Effector memory CD8-positive, alpha-beta T cell (primary cell): ENCODE measurements around the gene MKNK2.

ENCODE experiments used
- ATAC-seq: fragments of 150-1000 bp; cut with Tn5 transposase; replicated peaks from 2 replicates; pipeline ENCODE4 v1.10.0; 2021; ENCODE audit warnings: mild to moderate bottlenecking, moderate library complexity
- DNase-seq, 3 experiments: peaks; one replicate each; pipeline ENCODE4 v3.0.0; 2021
- H3K27ac Mint-ChIP-seq, 2 donors: one replicate each; pipeline ENCODE4 v1.8.0; 2022; ENCODE audit warnings: mild to moderate bottlenecking in 2 of 2, mixed read lengths in 2 of 2, moderate library complexity in 2 of 2
- H3K27me3 Mint-ChIP-seq, 2 donors: one replicate each; pipeline ENCODE4 v1.8.0; 2022; ENCODE audit warnings: mixed read lengths in 2 of 2
- H3K36me3 Mint-ChIP-seq: one replicate; pipeline ENCODE4 v1.8.0; 2022; ENCODE audit warnings: mild to moderate bottlenecking, moderate library complexity, mixed read lengths; ENCODE audit not compliant: insufficient read depth
- H3K4me1 Mint-ChIP-seq, 2 donors: one replicate each; pipeline ENCODE4 v1.8.0; 2022; ENCODE audit warnings: low read depth in 2 of 2, mixed read lengths in 2 of 2
- H3K4me3 Mint-ChIP-seq, 2 donors: one replicate each; pipeline ENCODE4 v1.8.0; 2022; ENCODE audit warnings: mild to moderate bottlenecking in 2 of 2, mixed read lengths in 2 of 2, moderate library complexity in 2 of 2
- H3K9me3 Mint-ChIP-seq, 2 donors: one replicate each; pipeline ENCODE4 v1.8.0; 2022; ENCODE audit warnings: mixed read lengths in 2 of 2

The MKNK2 gene

DNA sequence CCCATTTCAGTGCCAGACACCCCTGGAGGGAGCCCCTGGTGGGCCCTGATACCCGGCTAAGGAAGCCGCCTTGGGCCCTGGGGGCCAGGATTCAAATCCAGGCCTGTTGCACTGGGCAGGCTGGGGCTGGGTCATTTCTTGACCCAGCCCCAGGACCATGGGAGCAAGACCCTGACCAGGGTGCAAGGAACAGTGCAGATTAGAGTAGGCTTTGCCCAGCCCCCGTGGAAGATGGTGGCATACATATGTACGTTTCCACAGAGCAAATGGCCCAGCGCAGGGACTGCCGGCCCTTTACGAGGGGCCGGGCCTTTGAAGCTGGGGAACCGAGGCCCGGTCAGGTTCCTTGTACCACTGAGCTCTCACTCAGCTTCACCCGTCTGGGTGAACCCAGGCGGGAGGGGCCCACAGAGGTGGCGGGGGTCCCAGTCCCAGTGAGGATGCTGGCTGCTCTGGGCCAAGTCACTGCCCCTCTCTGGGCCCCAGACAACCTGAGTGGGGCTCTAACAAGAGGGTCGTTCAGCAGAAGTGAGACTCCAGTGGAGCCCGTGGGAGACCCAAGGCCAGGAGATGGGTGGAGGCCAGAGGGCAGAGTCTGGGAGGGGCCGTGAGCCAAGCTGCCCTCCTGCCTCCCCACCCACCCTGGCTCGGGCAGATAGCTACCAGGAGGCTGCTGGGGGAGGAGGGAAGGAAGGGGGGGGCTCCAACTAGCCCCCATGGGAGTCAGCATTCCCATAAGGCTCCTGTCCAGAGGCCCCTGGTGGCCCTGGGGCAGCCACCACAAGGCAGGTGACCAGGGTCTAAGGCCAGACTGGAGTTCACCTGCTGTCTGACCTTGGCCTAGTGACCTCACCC lies 2.7 kb downstream of the MKNK2 start:
- peak overlapping the region; percentile 87 to 96 for H3K27ac Mint-ChIP-seq

DNA sequence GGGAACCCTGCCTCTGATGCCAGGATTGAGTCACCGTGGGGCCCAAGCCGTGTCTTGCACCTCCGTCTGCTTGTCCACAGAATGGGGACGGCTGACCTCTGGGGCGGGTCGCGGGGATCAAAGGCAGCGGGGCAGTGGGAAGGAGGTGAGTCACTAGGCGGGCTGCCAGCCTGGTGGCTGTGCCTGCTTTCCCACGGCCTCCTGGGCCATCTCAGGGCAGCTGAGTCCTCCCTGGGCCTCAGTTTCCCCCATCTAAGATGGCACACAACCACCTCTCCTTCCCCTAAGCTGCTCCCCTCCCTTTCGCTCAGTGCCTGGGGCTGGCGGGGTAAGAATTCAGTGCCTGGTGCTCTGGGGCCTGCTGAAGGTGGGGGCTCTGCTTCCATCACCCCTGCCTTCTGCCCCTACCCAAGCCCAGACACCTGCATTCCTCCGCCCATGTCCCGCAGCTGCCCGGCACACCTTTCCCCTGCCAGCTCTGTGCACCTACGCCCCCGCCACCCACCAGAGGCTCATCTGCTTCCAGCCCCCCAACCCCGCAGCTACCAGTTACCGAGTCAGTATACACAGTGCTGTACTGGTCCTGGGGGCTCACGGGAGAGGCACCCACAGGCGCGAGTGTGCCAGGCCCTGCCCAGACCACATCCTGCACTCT lies 3.5 kb downstream of the MKNK2 start:
- no peak for ATAC-seq
- Mint-ChIP-seq H3K4me1 (peaks cover 33 to 50% of the 10 kb centered on the region in 2 donors), H3K27me3 (no peaks in the 10 kb centered on the region), H3K36me3 (peaks cover 92% of the 10 kb centered on the region), H3K9me3 (no peaks in the 10 kb centered on the region), H3K4me3 (peak overlapping the region; percentile 68 to 83), H3K27ac (peak overlapping the region; percentile 81 to 96)
- DNase-seq = no peak

More for the DNA sequence above, 2.7 kb downstream of the MKNK2 start:
- Mint-ChIP-seq H3K4me3 (peak overlapping the region; percentile 81 to 83), H3K27me3 (no peaks in the 10 kb centered on the region), H3K36me3 (peaks cover 84% of the 10 kb centered on the region), H3K4me1 (peaks cover 36 to 51% of the 10 kb centered on the region in 2 donors), H3K9me3 (no peaks in the 10 kb centered on the region)
- no peak for DNase-seq
- ATAC-seq = no peak

DNA sequence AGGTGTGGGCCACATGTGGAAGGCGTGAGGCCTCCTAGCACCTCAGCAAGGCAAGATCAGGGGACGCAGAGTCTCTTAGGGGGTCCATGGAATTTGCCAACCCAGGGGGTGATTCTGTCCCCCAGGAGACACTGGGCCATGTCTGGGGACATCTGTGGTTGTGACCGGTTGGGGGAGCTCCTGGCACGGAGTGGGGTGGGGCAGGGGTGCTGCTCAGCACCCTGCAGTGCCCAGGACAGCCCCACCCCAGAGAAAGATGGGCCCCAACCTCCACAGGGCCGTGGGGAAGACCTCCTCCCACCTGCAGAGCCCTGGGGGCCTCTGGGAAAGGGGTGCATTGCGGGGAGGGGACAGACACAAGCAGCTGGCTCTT lies 4.0 kb downstream of the MKNK2 start:
- Mint-ChIP-seq H3K36me3 (peaks cover 95% of the 10 kb centered on the region), H3K4me1 (peaks cover 33 to 49% of the 10 kb centered on the region in 2 donors), H3K27me3 (no peaks in the 10 kb centered on the region), H3K27ac (peak overlapping the region; percentile 81 to 96), H3K9me3 (no peaks in the 10 kb centered on the region), H3K4me3 (peak overlapping the region; percentile 68 to 83)
- no peak for ATAC-seq
- DNase-seq = no peak

DNA sequence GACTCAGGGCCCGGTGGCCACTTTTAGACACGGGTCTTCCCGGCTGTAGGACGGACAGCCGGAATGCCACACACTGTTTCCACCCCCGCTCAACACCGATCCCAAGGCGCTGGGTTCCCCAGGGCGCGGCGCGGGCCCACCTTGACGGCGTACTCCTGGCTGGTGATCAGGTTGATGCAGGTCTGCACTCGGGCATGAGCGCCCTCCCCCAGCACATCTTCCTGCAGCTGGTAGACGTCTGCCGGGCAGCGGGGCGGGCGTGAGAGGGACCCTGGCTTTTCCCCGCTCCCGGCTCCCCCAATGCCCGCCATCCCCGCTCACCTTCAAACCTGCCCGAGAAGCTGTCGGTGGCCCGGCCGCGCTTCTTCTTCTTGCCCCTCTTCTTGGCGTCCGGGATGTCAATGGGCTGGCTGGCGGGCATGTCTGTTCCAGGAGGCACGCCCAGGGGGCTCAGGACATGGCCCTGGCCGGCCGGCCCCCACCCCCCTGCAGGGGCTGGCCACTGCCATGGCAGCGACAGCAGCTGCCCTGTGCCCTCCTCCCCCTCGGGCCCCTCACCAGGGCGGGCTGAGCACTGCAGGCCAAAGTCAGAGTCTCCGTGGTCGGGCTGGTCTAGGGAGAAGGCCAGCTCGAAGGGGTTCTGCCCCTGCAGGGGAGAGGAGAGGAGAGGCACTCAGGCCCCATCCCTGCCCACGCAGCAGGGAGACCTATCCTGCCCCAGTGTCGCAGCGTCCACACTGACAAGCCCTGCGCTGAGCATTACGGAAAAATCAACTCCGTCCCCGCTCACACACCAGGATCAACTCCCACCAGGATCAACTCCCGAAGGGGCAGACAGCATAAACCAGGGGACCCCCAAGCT lies 4.8 kb downstream of the MKNK2 start:
- Mint-ChIP-seq H3K4me3 (peak overlapping the region in 1 of 2 donors; percentile 83), H3K27me3 (no peaks in the 10 kb centered on the region), H3K4me1 (peaks cover 28 to 45% of the 10 kb centered on the region in 2 donors), H3K36me3 (peaks cover 95% of the 10 kb centered on the region), H3K9me3 (no peaks in the 10 kb centered on the region), H3K27ac (peak overlapping the region; percentile 81 to 96)
- ATAC-seq = no peak
- DNase-seq = no peak

DNA sequence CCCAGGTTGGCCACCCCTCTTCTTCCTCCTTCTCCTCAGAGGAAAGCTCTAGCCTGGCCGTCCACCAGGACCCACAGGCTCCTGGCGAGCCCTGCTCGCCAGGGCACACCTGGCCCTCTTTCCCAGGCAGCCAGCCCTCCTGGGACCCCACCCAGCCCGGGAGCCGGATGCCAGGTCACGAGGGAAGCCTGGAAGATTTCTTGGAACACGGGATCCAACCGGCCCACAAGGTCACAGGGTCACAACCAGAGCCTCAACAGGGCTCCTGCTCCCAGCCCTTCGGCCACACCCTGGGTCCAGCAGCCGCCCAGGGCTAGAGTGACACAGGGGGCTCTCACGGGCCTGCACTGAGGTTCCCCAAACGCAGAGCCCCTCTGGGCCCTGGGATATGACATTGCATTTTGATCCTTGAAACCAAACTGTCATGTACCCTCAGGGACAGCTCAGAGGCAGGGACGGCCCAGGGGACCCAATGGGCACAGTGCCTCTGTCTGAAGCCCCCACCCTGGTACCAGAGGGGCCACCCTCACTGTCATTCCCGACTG lies 5.5 kb downstream of the MKNK2 start:
- peak overlapping the region in 1 of 2 donors; percentile 48 for H3K4me3 Mint-ChIP-seq
- no peak for ATAC-seq
- no peaks in the 10 kb centered on the region for H3K9me3 Mint-ChIP-seq
- H3K27ac Mint-ChIP-seq = peak overlapping the region; percentile 46 to 96
- no peaks in the 10 kb centered on the region for H3K27me3 Mint-ChIP-seq
- H3K4me1 Mint-ChIP-seq = peaks cover 28 to 49% of the 10 kb centered on the region in 2 donors
- H3K36me3 Mint-ChIP-seq = peaks cover 98% of the 10 kb centered on the region
- DNase-seq = no peak

DNA sequence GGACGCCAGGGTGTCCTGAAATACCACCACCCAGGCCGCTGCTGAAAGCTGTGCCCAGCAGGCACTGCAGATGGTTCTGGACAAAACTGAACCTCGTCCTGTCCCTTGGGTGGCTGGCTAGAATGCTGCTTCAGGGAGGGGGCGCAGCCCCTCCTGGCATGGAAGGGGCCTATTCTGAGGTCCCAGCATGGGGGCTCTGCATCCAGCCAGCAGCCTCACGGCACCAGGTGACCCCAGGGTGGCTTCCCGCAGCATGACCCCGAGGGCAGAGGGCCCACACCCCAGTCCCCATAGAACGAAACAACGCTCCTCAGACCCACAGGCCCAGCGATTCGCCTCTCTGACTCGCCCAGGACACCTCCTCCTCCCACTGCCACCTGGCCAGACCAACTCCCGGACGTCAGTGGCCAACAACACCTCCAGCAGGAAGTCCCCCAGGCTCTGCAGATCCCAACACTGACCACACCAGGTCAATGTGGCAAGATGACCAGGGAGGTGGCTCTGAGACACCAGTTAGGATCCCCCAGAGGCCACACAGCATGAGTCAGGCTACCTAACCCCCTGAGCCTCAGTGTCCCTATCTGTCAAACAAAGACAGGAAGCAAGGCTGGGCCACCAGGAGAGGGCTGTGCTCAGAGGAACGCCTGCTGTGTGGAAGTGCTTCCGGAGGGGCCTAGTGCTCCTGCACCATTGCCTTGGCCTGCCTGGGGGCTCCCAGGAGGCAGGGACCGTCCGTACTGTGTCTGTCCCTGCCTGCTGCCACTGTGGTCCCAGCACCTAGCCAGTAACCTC lies 6.1 kb downstream of the MKNK2 start:
- no peak for DNase-seq
- no peaks in the 10 kb centered on the region for H3K9me3 Mint-ChIP-seq
- H3K4me3 Mint-ChIP-seq = peak overlapping the region in 1 of 2 donors; percentile 48
- H3K36me3 Mint-ChIP-seq = peaks cover 96% of the 10 kb centered on the region
- no peak for ATAC-seq
- no peaks in the 10 kb centered on the region for H3K27me3 Mint-ChIP-seq
- H3K27ac Mint-ChIP-seq = peak overlapping the region; percentile 46 to 96
- peaks cover 27 to 48% of the 10 kb centered on the region in 2 donors for H3K4me1 Mint-ChIP-seq

DNA sequence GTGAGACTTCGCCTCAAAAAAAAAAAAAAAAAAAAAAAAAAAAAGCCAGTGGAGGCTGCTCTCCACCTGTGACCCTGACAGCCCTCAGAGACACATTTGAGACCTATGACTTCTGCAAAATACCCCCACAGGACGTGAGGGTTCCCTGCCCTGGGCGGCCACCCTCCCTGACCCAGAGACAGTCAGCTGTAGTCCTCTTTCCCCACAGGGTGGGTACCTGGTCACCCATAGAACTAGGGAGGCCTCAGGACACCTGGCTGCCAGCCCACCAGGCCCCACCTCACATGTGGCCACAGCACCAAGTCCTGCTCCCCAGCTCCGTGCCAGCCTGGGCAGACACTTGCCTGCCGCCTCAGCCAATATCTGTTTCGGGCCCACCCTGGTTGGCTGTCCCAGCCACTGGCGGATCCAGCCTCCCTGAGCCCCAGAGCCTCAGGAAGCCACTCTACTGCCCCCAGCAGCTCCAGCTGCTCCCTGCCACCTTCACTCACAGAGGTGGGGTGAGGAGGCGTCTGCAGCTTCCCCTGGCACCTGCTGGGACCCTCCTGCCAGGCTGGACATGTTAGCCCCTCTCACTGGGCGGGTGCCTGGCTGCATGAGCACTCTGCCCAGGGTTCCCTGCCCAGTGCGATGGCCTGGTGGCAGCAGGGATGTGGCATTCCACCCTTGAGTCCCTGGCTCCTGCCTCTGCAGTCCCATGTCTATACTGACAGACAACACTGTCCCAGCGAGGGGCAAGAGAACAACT lies 6.9 kb downstream of the MKNK2 start:
- peak overlapping the region; percentile 96 for H3K27ac Mint-ChIP-seq

DNA sequence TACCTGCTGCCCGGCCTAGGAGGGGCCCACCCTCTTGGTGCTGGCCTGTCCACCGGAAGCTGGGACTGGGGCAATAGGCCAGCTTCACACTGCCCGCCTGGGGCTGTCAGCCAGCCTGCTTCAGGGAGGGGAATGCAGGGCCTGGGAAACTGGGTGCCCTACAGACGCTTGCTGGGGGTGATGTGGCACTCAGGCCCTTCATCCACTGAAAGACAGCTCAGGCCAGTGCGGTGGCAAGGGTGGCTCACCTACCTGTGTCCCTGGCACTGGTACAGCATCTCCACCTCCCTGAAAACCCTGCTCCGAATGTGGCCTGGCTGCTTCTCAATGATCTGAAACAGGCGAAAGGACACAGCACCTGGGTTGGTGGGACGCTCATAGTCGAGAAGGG lies 7.8 kb downstream of the MKNK2 start:
- DNase-seq (no peak), ATAC-seq (no peak)
- Mint-ChIP-seq H3K27me3 (no peaks in the 10 kb centered on the region), H3K36me3 (peaks cover 95% of the 10 kb centered on the region), H3K4me1 (peaks cover 19 to 38% of the 10 kb centered on the region in 2 donors), H3K4me3 (peak overlapping the region; percentile 37 to 70), H3K27ac (peak overlapping the region; percentile 96), H3K9me3 (no peaks in the 10 kb centered on the region)

More for the DNA sequence above, 6.9 kb downstream of the MKNK2 start:
- H3K27me3 Mint-ChIP-seq = no peaks in the 10 kb centered on the region
- no peaks in the 10 kb centered on the region for H3K9me3 Mint-ChIP-seq
- H3K4me1 Mint-ChIP-seq = peaks cover 22 to 45% of the 10 kb centered on the region in 2 donors
- DNase-seq (no peak), ATAC-seq (no peak)
- H3K4me3 Mint-ChIP-seq = peak overlapping the region; percentile 37 to 70
- H3K36me3 Mint-ChIP-seq = peaks cover 95% of the 10 kb centered on the region

DNA sequence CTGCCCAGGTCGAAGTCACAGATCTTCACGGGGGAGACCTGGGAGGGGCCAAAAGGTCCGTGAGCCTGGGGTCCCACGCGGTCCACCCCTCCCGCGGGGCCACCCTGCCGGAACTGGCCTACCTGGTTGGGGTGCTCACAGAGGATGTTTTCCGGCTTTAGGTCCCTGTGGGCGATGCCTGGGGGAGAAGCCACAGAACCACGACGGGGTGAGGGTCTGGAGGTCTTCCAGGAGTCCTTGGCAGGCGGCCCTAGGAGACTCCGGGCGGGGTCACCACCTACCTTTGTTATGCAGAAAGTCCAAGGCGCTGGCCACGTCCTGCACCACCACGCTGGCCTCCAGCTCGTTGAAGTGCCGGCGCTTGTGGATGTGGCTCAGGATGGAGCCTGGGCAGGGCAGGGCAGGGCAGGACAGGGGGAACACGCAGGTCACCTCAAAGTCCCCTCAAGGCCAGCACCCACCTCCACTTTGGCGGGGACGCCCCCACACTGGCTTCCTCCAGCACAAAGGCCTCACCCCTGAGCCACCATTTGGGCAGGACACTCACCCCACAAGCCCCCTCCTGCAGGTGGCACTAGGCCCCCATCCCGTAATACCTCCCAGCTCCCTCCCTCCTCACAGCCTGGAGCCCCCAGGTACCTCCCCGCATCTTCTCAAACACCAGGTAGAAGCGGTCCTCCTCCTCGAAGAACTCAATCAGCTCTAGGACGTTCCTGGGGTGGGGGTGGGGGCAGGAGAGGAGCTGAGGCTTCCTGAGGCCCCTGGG lies 8.4 kb downstream of the MKNK2 start:
- H3K9me3 Mint-ChIP-seq = no peaks in the 10 kb centered on the region
- ATAC-seq (no peak), DNase-seq (no peak)
- peak overlapping the region; percentile 96 for H3K27ac Mint-ChIP-seq
- no peaks in the 10 kb centered on the region for H3K27me3 Mint-ChIP-seq
- H3K4me3 Mint-ChIP-seq = peak overlapping the region; percentile 70 to 73
- peaks cover 13 to 37% of the 10 kb centered on the region in 2 donors for H3K4me1 Mint-ChIP-seq
- H3K36me3 Mint-ChIP-seq = peaks cover 95% of the 10 kb centered on the region

DNA sequence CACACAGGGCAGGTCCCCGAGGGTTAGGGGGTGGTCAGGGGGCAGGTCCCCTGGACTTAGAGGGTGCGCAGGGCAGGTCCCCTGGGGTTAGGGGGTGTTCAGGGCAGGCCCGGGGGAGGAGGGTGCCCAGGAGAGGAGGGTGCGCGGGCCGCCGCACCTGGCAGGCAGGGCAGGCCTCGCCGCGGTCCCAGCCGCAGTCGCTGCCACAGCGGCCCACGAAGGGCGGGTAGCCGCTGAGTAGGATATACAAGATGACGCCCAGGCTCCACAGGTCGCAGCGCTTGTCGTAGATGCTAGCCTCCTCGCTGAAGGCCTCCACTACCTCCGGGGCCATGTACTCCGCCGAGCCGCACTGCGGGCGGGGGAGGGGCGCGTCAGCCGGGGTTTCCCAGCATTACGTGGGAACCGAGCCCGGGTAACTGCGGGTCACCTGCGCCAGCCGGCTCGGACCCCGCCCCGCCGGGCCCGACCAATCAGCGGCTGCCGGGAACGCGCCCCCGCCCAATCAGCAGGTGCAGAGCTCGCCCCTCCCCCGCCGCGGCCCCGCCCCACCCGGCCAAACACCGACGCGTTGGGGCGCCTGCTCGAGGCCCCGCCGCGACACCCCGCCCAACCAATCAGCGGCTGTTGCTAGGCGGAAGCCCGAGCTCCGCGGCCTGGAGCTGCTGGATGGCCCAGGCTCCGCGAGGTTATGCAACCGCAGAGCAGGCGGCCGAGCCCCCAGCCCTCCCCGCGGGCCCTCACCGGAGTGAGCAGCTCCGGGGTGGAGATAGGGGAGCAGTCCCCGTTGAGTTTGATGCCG lies 9.2 kb downstream of the MKNK2 start:
- Mint-ChIP-seq H3K4me3 (peak overlapping the region; percentile 73 to 74), H3K9me3 (no peaks in the 10 kb centered on the region), H3K4me1 (peaks cover 12 to 30% of the 10 kb centered on the region in 2 donors), H3K36me3 (peaks cover 93% of the 10 kb centered on the region), H3K27ac (peak overlapping the region; percentile 96), H3K27me3 (no peaks in the 10 kb centered on the region)
- ATAC-seq (peak; percentile 79), DNase-seq (peak; percentile 99 to 100 (median 99))

DNA sequence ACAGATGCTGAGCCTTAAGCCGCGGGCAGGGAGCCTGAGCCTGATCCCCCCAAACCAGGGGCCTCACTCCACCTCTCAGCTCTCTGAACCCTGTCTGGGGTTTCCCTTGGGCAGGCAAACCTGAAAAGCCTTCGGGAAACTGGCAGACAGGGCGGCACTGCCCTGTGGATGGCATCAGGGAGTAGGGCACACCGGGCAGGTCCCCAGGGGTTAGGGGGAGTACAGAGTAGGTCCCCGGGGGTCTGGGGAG lies 9.7 kb downstream of the MKNK2 start:
- ATAC-seq (no peak), DNase-seq (no peak)
- H3K27ac Mint-ChIP-seq = peak overlapping the region; percentile 96
- H3K36me3 Mint-ChIP-seq = peaks cover 87% of the 10 kb centered on the region
- no peaks in the 10 kb centered on the region for H3K27me3 Mint-ChIP-seq
- H3K4me1 Mint-ChIP-seq = peaks cover 12 to 30% of the 10 kb centered on the region in 2 donors
- no peaks in the 10 kb centered on the region for H3K9me3 Mint-ChIP-seq
- H3K4me3 Mint-ChIP-seq = peak overlapping the region; percentile 73 to 74
